Measurements from ENCODE around the gene COX8C. TPM values are rescaled to one million over a fixed set of nuclear protein-coding genes. Genes with fewer than 3 reads are reported as not detected.

The COX8C gene
- total and polyA plus RNA-seq, 9 of the 15 experiments (the other 6 are each of a cell fraction or from before 2014, with no cell fraction given) = not detected

- no TSS peak for BruUV-seq (replicated peaks)
- CTCF ChIA-PET (ENCODE audit: low intra/inter-chr PET ratio) = no interaction called here
- Histone ChIP-seq H3K27me3 (ENCODE audit: control insufficient read depth in 2 of 2, insufficient read depth in 2 of 2, low read length in 2 of 2) (no peaks in the 10 kb centered on the region), H2AFZ (ENCODE audit: low read depth, low read length) (no peak overlapping the region), H4K20me1 (replicated peaks; ENCODE audit: control insufficient read depth, insufficient read depth, low read length) (no peaks in the 10 kb centered on the region; the same call in 1 of the 2 replicates), H3K27ac (ENCODE audit: extremely low read depth, low read depth, low read length) (peak overlapping the region; percentile 41; the same call in 1 of the 3 replicates), H3K9ac (ENCODE audit: insufficient read depth in 1 of 2, low read depth in 2 of 2, low read length in 2 of 2) (peak overlapping the region in 1 of 2 experiments; percentile 21; a peak in 1 of 4 replicates), H3K9me3 (replicated peaks; ENCODE audit: control insufficient read depth, insufficient read depth, low read depth, low read length) (no peaks in the 10 kb centered on the region), H3K79me2 (ENCODE audit: control insufficient read depth, insufficient read depth, low read length) (peaks cover 56% of the 10 kb centered on the region), H3K4me3 (no peak overlapping the region), H3K36me3 (ENCODE audit: control insufficient read depth, insufficient read depth, low read length) (no peaks in the 10 kb centered on the region), H3K9me1 (ENCODE audit: control insufficient read depth, insufficient read depth, low read length) (no peaks in the 10 kb centered on the region), H3K4me2 (ENCODE audit: insufficient read depth, low read length) (no peak overlapping the region), H3K4me1 (replicated peaks in 1 of 2; ENCODE audit: control insufficient read depth in 2 of 2, insufficient read depth in 2 of 2, low read length in 2 of 2) (peaks cover 0 to 24% of the 10 kb centered on the region in 2 experiments; a peak in 4 of 5 replicates)
- POLR2A ChIA-PET = interaction anchor here (0.7 to 1.8 kb wide), 4 partner anchors 15 to 588 kb away, joined by 3 to 5 read pairs (median 4); no protein-coding TSS in a partner anchor
- no peak for DNase-seq (ENCODE audit: extremely low read depth in 1 of 4, low spot score in 3 of 4)
- no peak for TF ChIP-seq SP2 (IDR thresholded peaks at IDR 0.05; ENCODE audit: extremely low read depth, low read depth, low read length, poor library complexity, severe bottlenecking)
- TF ChIP-seq ZBTB33 (CRISPR knock-in tag; IDR thresholded peaks at IDR 0.05) = no peak
- peak; percentile 56 for TF ChIP-seq ZNF121 (CRISPR knock-in tag; conservative IDR thresholded peaks at IDR 0.05)
- no peak for TF ChIP-seq MBD2 (IDR thresholded peaks at IDR 0.05; ENCODE audit: borderline replicate concordance, low read depth)
- TF ChIP-seq ZNF408 (CRISPR knock-in tag; IDR thresholded peaks at IDR 0.05; ENCODE audit: low read depth) = no peak
- peak; percentile 60 for TF ChIP-seq NFIC (IDR thresholded peaks at IDR 0.05)
- TF ChIP-seq ZBTB26 (CRISPR knock-in tag; IDR thresholded peaks at IDR 0.05) = no peak
- WGBS (ENCODE audit: insufficient coverage, low coverage, missing lambda C conversion rate) = 51% methylated on average over 9 of the region's 12 CpGs
- in situ Hi-C loops (cut with MboI) = no loop called here
- ATAC-seq = peak; percentile 26; the same call in 2 of the 3 replicates
- no peak for FAIRE-seq
- intact Hi-C loops (cut with micrococcal nuclease) = no loop called here
Observed at GRCh38 chr14:93302688-93303581, 44.0 kb upstream of the COX8C start.
